Naive thymus-derived CD4-positive, alpha-beta T cell (primary cell): ENCODE results near the gene DPH5. TPM values are rescaled to one million over a fixed set of nuclear protein-coding genes. Genes with fewer than 3 reads are reported as not detected.
"Not testable (repeated sequence)": the region's sequence is repeated elsewhere in the genome, so short reads cannot be mapped to it uniquely, and the experiment has no call there.

ENCODE experiments used
- ATAC-seq: fragments of 150-1000 bp; cut with Tn5 transposase; 2 replicates; pipeline ENCODE4 v1.10.0; 2021; ENCODE audit warnings: mild to moderate bottlenecking, moderate library complexity
- CTCF ChIA-PET: fragments of 350-600 bp; sonication (Branson Sonifier 250); formaldehyde crosslinking; loops from one replicate; lab custom pipeline; 2021; ENCODE audit warnings: antibody characterized with exemption; lab: Charles Lee
- POLR2A ChIA-PET: fragments of 350-600 bp; sonication (Branson Sonifier 250); formaldehyde crosslinking; loops from one replicate; lab custom pipeline; 2021; ENCODE audit warnings: antibody characterized with exemption, inconsistent platforms; lab: Charles Lee
- DNase-seq, 9 donors: peaks; one replicate each; pipeline versions ENCODE4 v3.0.0 to v3.0.0-alpha.2; 2020 to 2022; ENCODE audit warnings: mixed read lengths in 1 of 9
- H3K27ac ChIP-seq: one replicate; pipeline ENCODE4 v1.7.0; 2013; ENCODE audit warnings: mild to moderate bottlenecking, low read depth, low read length, moderate library complexity
- H3K27me3 ChIP-seq, 2 donors: one replicate each; pipeline ENCODE4 v1.7.0; 2013; ENCODE audit warnings: low read length in 2 of 2, mild to moderate bottlenecking in 2 of 2, moderate library complexity in 2 of 2; ENCODE audit not compliant: control insufficient read depth in 2 of 2, insufficient read depth in 2 of 2
- H3K36me3 ChIP-seq, 3 experiments: 1 replicate in 2 of 3; 2 replicates in 1 of 3; pipeline ENCODE4 v1.7.0; 2013; ENCODE audit warnings: low read length in 3 of 3, mild to moderate bottlenecking in 3 of 3, moderate library complexity in 1 of 3; ENCODE audit not compliant: insufficient read depth in 3 of 3, control insufficient read depth in 2 of 3
- H3K4me1 ChIP-seq, 2 donors: one replicate each; pipeline ENCODE4 v1.7.0; 2013; ENCODE audit warnings: low read length in 2 of 2, mild to moderate bottlenecking in 2 of 2, moderate library complexity in 1 of 2; ENCODE audit not compliant: control insufficient read depth in 2 of 2, insufficient read depth in 2 of 2
- H3K4me3 ChIP-seq: 2 replicates; pipeline ENCODE4 v1.7.0; 2013; ENCODE audit warnings: mild to moderate bottlenecking, low read length
- H3K9me3 ChIP-seq, 3 experiments: 1 replicate in 2 of 3; 2 replicates in 1 of 3; pipeline ENCODE4 v1.7.0; 2013; ENCODE audit warnings: low read length in 3 of 3; ENCODE audit not compliant: control insufficient read depth in 2 of 3
- H3K27ac Mint-ChIP-seq, 9 donors: one replicate each; pipeline ENCODE4 v1.8.0; 2020 to 2022; ENCODE audit warnings: mixed read lengths in 9 of 9, mild to moderate bottlenecking in 8 of 9, moderate library complexity in 5 of 9, inconsistent platforms in 2 of 9
- H3K27me3 Mint-ChIP-seq, 5 donors: one replicate each; pipeline ENCODE4 v1.8.0; 2021 to 2022; ENCODE audit warnings: mixed read lengths in 5 of 5, mild to moderate bottlenecking in 1 of 5
- H3K36me3 Mint-ChIP-seq, 5 donors: one replicate each; pipeline ENCODE4 v1.8.0; 2020 to 2022; ENCODE audit warnings: mixed read lengths in 5 of 5, mild to moderate bottlenecking in 3 of 5, inconsistent platforms in 1 of 5
- H3K4me1 Mint-ChIP-seq, 7 donors: one replicate each; pipeline ENCODE4 v1.8.0; 2020 to 2022; ENCODE audit warnings: mixed read lengths in 7 of 7, mild to moderate bottlenecking in 3 of 7, inconsistent platforms in 1 of 7
- H3K4me3 Mint-ChIP-seq, 10 donors: one replicate each; pipeline ENCODE4 v1.8.0; 2020 to 2022; ENCODE audit warnings: mild to moderate bottlenecking in 10 of 10, mixed read lengths in 10 of 10, moderate library complexity in 6 of 10, inconsistent platforms in 2 of 10
- H3K9me3 Mint-ChIP-seq, 11 donors: one replicate each; pipeline ENCODE4 v1.8.0; 2020 to 2022; ENCODE audit warnings: mixed read lengths in 11 of 11, mild to moderate bottlenecking in 4 of 11, inconsistent platforms in 1 of 11, moderate library complexity in 1 of 11
- intact Hi-C, 2 donors: fragments of 100-400 bp; cut with micrococcal nuclease; formaldehyde crosslinking; loops; one replicate each; pipeline ENCODE4 v1.15.1; 2023
- polyA plus RNA-seq, 2 donors: library from polyadenylated mRNA; unstranded; fragments of 300-500 nt; fragmentation: Illumina TruSeq; gene quantifications; one replicate each; pipeline ENCODE4 v1.2.3, GENCODE V29; 2021
- total RNA-seq, 6 experiments: library from RNA in 5 of 6; stranded (reverse) in 5 of 6; gene quantifications; 1 replicate in 5 of 6; 2 replicates in 1 of 6; pipeline ENCODE4 v1.2.3 and lab custom pipeline; 2021 to 2026

Gene DPH5, protein sequence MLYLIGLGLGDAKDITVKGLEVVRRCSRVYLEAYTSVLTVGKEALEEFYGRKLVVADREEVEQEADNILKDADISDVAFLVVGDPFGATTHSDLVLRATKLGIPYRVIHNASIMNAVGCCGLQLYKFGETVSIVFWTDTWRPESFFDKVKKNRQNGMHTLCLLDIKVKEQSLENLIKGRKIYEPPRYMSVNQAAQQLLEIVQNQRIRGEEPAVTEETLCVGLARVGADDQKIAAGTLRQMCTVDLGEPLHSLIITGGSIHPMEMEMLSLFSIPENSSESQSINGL
- total RNA-seq (10 to 100 TPM; 26.3 to 72.2 (median 45.3) TPM), polyA plus RNA-seq (10 to 100 TPM; 53.7 to 57.4 TPM), total RNA-seq (lab: John Stamatoyannopoulos, UW) (26.5 reads per million, percentile 57 among the genes with 10 or more reads in this experiment)

- no peaks in the 10 kb centered on the region for H3K9me3 ChIP-seq
- H3K27ac Mint-ChIP-seq, result peak within 1 kb of the TSS; percentile 92 to 100 (median 98)
- ChIA-PET CTCF (interaction anchor here (0.6 to 1.6 kb wide), 2 partner anchors 98 to 583 kb away, joined by 3 to 4 read pairs; no protein-coding TSS in a partner anchor), POLR2A (interaction anchor here (0.6 to 3.9 kb wide), 19 partner anchors 11 to 263 kb away, joined by 3 to 15 read pairs (median 4); no protein-coding TSS in a partner anchor)
- ATAC-seq (peak; percentile 99), DNase-seq (peak; percentile 72 to 91 (median 87))
- peaks cover 42 to 95% (median 78%) of the 10 kb centered on the region in 7 donors for H3K4me1 Mint-ChIP-seq
- peaks cover 0 to 4% (median 0%) of the 10 kb centered on the region in 3 experiments for H3K36me3 ChIP-seq
- peaks cover 9 to 41% (median 22%) of the 10 kb centered on the region in 5 donors for H3K36me3 Mint-ChIP-seq
- no peaks in the 10 kb centered on the region for H3K27me3 ChIP-seq
- no peaks in the 10 kb centered on the region for H3K27me3 Mint-ChIP-seq
- H3K27ac ChIP-seq, result peak within 1 kb of the TSS; percentile 88
- intact Hi-C loops, result loop anchor here (1.0 to 10.0 kb wide), 17 partner anchors 9 to 331 kb away; partner anchors contain the start of gene SLC30A7 (in 1 of the 2)
- H3K9me3 Mint-ChIP-seq, result peaks cover 0 to 1% (median 0%) of the 10 kb centered on the region in 11 donors
- peak within 1 kb of the TSS; percentile 85 for H3K4me3 ChIP-seq
- H3K4me3 Mint-ChIP-seq, result peak within 1 kb of the TSS; percentile 89 to 97 (median 94)
- H3K4me1 ChIP-seq, result peaks cover 14 to 44% of the 10 kb centered on the region in 2 donors
Observed at GRCh38 chr1:101025657-101026429, at the start of gene DPH5. Gene DPH5 (minus strand): TSS chr1:101025784. CDS start chr1:101025443, 341 bp downstream.

DNA sequence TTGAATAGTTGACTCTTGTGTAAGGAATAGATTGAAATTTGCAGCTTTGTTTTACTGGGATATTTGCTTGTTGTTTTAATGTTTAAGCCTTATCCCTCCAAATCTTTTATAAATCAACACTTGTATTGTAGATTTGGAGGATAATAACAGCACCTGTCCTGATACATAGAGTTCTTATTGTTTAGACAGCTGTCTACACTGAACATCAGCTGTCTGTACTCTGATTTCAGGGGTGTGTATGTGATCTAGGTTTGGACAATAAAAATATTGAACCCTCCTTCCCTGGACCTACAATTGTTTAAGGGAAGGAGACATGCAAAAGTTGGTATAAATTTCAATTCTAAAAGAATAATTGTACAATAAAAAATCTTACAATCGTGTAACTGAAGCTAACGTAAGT lies 48.3 kb upstream of the DPH5 start:
- intact Hi-C loops, result loop anchor here in 1 of 2 donors (1.0 kb wide), 1 partner anchor 9 kb away; no protein-coding TSS in a partner anchor
- H3K9me3 ChIP-seq, result no peaks in the 10 kb centered on the region
- H3K36me3 Mint-ChIP-seq, result peaks cover 4 to 60% (median 29%) of the 10 kb centered on the region in 5 donors
- H3K27me3 ChIP-seq, result no peaks in the 10 kb centered on the region
- H3K4me3 Mint-ChIP-seq, result no peak overlapping the region
- peaks cover 0 to 13% of the 10 kb centered on the region in 2 donors for H3K4me1 ChIP-seq
- H3K4me3 ChIP-seq, result no peak overlapping the region
- POLR2A ChIA-PET, result interaction anchor here (0.8 to 1.6 kb wide), 2 partner anchors 86 to 170 kb away, joined by 3 read pairs; no protein-coding TSS in a partner anchor
- H3K27me3 Mint-ChIP-seq, result no peaks in the 10 kb centered on the region
- DNase-seq (no peak), ATAC-seq (no peak)
- H3K9me3 Mint-ChIP-seq, result peaks cover 0 to 18% (median 0%) of the 10 kb centered on the region in 11 donors
- H3K4me1 Mint-ChIP-seq, result peaks cover 12 to 45% (median 31%) of the 10 kb centered on the region in 7 donors
- no peak overlapping the region for H3K27ac Mint-ChIP-seq
- peaks cover 0 to 5% (median 0%) of the 10 kb centered on the region in 3 experiments for H3K36me3 ChIP-seq
- CTCF ChIA-PET, result interaction anchor here (0.6 to 0.9 kb wide), 4 partner anchors 8 to 52 kb away, joined by 3 to 4 read pairs (median 3); no protein-coding TSS in a partner anchor
- no peak overlapping the region for H3K27ac ChIP-seq

DNA sequence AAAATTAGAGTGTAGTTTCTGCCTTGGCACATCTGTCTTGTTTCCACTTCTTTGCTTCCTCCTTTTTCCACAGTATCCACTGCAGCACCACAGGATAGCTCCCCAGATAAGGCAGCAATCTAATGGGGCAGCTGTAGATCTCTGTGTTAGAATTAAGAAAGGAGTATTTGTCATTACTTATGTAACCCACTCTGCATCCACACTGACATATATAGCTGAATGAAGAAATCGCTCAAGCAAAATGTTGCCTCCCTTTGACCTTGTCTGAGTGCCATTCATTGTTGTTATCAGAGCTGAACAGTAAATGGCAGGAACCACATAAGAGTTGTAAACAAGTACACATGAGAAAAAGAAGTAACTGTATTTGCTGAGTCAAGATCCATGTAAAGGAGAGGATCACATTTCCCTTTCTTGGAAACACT lies 45.9 kb upstream of the DPH5 start:
- peak overlapping the region in 3 of 9 donors; percentile 19 to 56 (median 41) for H3K27ac Mint-ChIP-seq
- ATAC-seq, result peak; percentile 38
- Histone ChIP-seq H3K4me1 (peaks cover 5 to 19% of the 10 kb centered on the region in 2 donors), H3K9me3 (no peaks in the 10 kb centered on the region), H3K36me3 (no peaks in the 10 kb centered on the region), H3K4me3 (no peak overlapping the region), H3K27ac (no peak overlapping the region), H3K27me3 (no peaks in the 10 kb centered on the region)
- ChIA-PET POLR2A (interaction anchor here (0.9 to 1.7 kb wide), 3 partner anchors 8 to 10 kb away, joined by 3 to 8 read pairs (median 3); no protein-coding TSS in a partner anchor), CTCF (no interaction called here)
- no peaks in the 10 kb centered on the region for H3K27me3 Mint-ChIP-seq
- H3K36me3 Mint-ChIP-seq, result peaks cover 0 to 57% (median 16%) of the 10 kb centered on the region in 5 donors
- peaks cover 20 to 62% (median 47%) of the 10 kb centered on the region in 7 donors for H3K4me1 Mint-ChIP-seq
- intact Hi-C loops, result no loop called here
- H3K4me3 Mint-ChIP-seq, result peak overlapping the region in 4 of 10 donors; percentile 26 to 48 (median 38)
- H3K9me3 Mint-ChIP-seq, result peaks cover 0 to 13% (median 0%) of the 10 kb centered on the region in 11 donors
- no peak for DNase-seq

DNA sequence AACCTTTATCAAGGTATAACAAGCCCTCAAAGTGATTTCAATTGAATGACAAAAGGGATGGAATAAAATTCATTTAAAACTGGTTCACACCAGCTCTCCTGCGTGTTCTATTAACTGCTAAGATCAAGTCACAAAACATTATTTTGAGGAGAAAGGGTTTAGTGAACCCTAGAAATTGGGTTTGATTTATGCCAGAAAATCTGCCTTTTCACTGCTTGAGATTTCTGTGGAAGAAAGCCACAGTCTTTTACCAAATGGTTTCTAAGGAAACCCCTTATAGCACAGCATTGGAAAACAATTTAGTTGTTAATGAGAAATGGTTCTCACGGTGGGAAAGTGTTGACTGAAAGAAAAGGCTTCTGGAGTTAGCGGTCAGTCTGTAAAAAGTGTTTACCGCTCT lies 43.6 kb upstream of the DPH5 start:
- peak overlapping the region in 5 of 9 donors; percentile 7 to 88 (median 34) for H3K27ac Mint-ChIP-seq
- ChIA-PET POLR2A (interaction anchor here (1.6 kb wide), 1 partner anchor 167 kb away, joined by 6 read pairs; no protein-coding TSS in a partner anchor), CTCF (no interaction called here)
- Histone ChIP-seq H3K4me3 (no peak overlapping the region), H3K27me3 (no peaks in the 10 kb centered on the region), H3K27ac (no peak overlapping the region), H3K4me1 (peaks cover 8 to 31% of the 10 kb centered on the region in 2 donors), H3K36me3 (no peaks in the 10 kb centered on the region), H3K9me3 (no peaks in the 10 kb centered on the region)
- DNase-seq (no peak), ATAC-seq (no peak)
- H3K36me3 Mint-ChIP-seq, result peaks cover 0 to 47% (median 8%) of the 10 kb centered on the region in 5 donors
- peak overlapping the region in 2 of 10 donors; percentile 22 to 26 for H3K4me3 Mint-ChIP-seq
- H3K9me3 Mint-ChIP-seq, result peaks cover 0 to 13% (median 0%) of the 10 kb centered on the region in 11 donors
- peaks cover 30 to 83% (median 65%) of the 10 kb centered on the region in 7 donors for H3K4me1 Mint-ChIP-seq
- no peaks in the 10 kb centered on the region for H3K27me3 Mint-ChIP-seq
- intact Hi-C loops, result loop anchor here in 1 of 2 donors (5.0 kb wide), 2 partner anchors 33 to 168 kb away; partner anchors contain the start of gene S1PR1

DNA sequence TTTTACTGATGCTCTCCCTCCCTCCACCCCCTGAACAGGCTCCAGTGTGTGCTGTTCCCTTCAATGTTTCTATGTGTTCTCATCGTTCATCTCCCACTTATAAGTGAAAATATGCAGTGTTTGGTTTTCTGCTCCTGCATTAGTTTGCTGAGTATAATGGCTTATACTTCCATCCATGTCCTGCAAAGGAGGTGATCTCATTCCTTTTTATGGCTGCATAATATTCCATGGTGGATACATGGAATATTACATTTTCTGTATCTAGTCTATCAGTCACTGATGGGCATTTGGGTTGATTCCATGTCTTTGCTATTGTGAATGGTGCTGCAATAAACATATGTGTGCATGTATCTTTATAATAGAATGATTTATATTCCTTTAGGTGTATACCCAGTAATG lies 41.4 kb upstream of the DPH5 start:
- H3K4me1 ChIP-seq, result peaks cover 8 to 36% of the 10 kb centered on the region in 2 donors
- Mint-ChIP-seq H3K4me3 (peak overlapping the region in 5 of 10 donors; percentile 4 to 71 (median 19)), H3K4me1 (peaks cover 34 to 81% (median 72%) of the 10 kb centered on the region in 7 donors), H3K36me3 (peaks cover 0 to 35% (median 4%) of the 10 kb centered on the region in 5 donors), H3K9me3 (peaks cover 0 to 10% (median 0%) of the 10 kb centered on the region in 11 donors), H3K27ac (peak overlapping the region in 8 of 9 donors; percentile 74 to 96 (median 90))
- H3K9me3 ChIP-seq, DNase-seq, H3K27me3 ChIP-seq, H3K36me3 ChIP-seq, ATAC-seq, H3K4me3 ChIP-seq, H3K27ac ChIP-seq, CTCF ChIA-PET, H3K27me3 Mint-ChIP-seq: not testable (repeated sequence)
- POLR2A ChIA-PET, result interaction anchor here (1.0 to 1.1 kb wide), 2 partner anchors 42 to 58 kb away, joined by 3 read pairs; no protein-coding TSS in a partner anchor
- intact Hi-C loops, result loop anchor here (1.0 to 5.0 kb wide), 5 partner anchors 11 to 170 kb away; partner anchors contain the start of gene S1PR1 (in 1 of the 2)
